Measurements from ENCODE around the gene GLIS1. TPM values are rescaled to one million over a fixed set of nuclear protein-coding genes. Genes with fewer than 3 reads are reported as not detected.
A peak's percentile ranks its signal among the peaks of the same experiment; 100 is the strongest.

GLIS1 gene
- total RNA-seq, 1 experiment from 2014 or later = 0.28 TPM

DNA sequence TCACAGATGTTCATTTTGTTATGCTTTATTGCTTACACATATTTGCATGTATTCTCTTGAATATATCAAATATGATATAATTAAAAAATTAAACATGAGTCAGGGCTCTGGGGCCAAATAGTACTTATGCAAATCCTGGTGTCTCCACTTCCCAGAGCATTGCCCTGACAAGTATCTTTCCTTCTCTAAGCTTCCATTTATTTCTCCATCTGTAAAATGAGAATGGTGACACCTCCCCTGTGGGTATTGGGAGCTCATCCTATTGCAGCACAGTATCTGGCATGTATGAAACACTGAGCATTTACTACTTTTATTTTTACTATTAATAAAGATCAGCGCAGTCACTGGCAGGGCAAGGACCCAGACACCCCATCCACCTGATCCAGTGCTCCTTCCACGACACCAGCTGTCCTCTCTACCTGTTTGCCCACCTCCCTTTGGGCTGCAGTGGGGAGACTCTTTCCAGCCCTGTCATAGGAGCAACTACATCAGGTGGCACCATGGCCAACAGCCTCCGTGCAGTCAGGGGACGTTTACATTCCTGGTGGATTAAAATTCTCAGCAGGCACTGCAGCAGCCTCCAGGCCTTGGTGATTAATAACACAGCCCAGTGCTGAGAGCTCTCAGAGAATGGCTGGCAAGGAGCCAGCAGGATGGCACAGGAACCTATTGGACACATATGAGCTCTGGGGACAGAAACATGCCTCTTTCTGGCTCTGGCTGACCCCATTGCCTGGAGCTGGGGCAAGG lies 166.7 kb downstream of the GLIS1 start:
- Histone ChIP-seq H3T11ph (ENCODE audit: low read length) (no peak overlapping the region), H4K91ac (ENCODE audit: insufficient read length, low read depth, low read length) (no peak overlapping the region), H2AFZ (ENCODE audit: low read length) (no peak overlapping the region), H2BK20ac (ENCODE audit: low read depth, low read length, poor library complexity, severe bottlenecking) (no peak overlapping the region), H2AK5ac (ENCODE audit: insufficient read length, low read length) (no peak overlapping the region), H3K79me1 (ENCODE audit: insufficient read depth, low read depth, low read length, poor library complexity, severe bottlenecking) (no peaks in the 10 kb centered on the region), H3K4me2 (ENCODE audit: insufficient read depth, insufficient read length, low read length) (no peak overlapping the region), H3K9me3 (ENCODE audit: control insufficient read depth, low read depth, low read length) (peaks cover 7% of the 10 kb centered on the region), H2BK12ac (ENCODE audit: insufficient read length, low read depth, low read length) (no peak overlapping the region), H3K27me3 (ENCODE audit: insufficient read depth, low read length) (no peaks in the 10 kb centered on the region), H3K23ac (ENCODE audit: insufficient read length, low read depth, low read length) (no peak overlapping the region), H4K8ac (replicated peaks; ENCODE audit: insufficient read length, low read depth, low read length) (no peak overlapping the region), H2BK5ac (ENCODE audit: insufficient read length, low read length) (no peak overlapping the region), H4K5ac (ENCODE audit: insufficient read length, low read depth, low read length) (no peak overlapping the region), H2BK15ac (ENCODE audit: low read depth, low read length) (no peak overlapping the region), H3K14ac (ENCODE audit: insufficient read depth, low read length) (peak overlapping the region; percentile 32; the same call in 1 of the 2 replicates), H3K18ac (ENCODE audit: insufficient read length, low read depth, low read length) (no peak overlapping the region), H3K27ac (ENCODE audit: insufficient read length, low read depth, low read length) (no peak overlapping the region), H4K20me1 (ENCODE audit: control insufficient read depth, insufficient read depth, insufficient read length) (no peaks in the 10 kb centered on the region), H3K79me2 (ENCODE audit: insufficient read depth, low read length) (no peaks in the 10 kb centered on the region), H3K23me2 (ENCODE audit: insufficient read length, low read depth, low read length, poor library complexity, severe bottlenecking) (no peaks in the 10 kb centered on the region), H3K9ac (ENCODE audit: extremely low read depth, insufficient read length, low read length) (no peak overlapping the region), H3K4ac (ENCODE audit: low read depth, low read length) (no peak overlapping the region), H3K56ac (ENCODE audit: insufficient read length, low read depth, low read length) (no peak overlapping the region), H3K4me1 (ENCODE audit: insufficient read depth, low read length) (no peaks in the 10 kb centered on the region; the same call in 1 of the 2 replicates), H2BK120ac (ENCODE audit: low read depth, low read length, poor library complexity, severe bottlenecking) (no peak overlapping the region)
- H3K9me3 Mint-ChIP-seq = peaks cover 10 to 16% of the 10 kb centered on the region in 2 experiments
- H3K4me1 Mint-ChIP-seq = peaks cover 28 to 33% of the 10 kb centered on the region in 2 experiments
- H3K27ac Mint-ChIP-seq = no peak overlapping the region
- TF ChIP-seq, protein P1, sequence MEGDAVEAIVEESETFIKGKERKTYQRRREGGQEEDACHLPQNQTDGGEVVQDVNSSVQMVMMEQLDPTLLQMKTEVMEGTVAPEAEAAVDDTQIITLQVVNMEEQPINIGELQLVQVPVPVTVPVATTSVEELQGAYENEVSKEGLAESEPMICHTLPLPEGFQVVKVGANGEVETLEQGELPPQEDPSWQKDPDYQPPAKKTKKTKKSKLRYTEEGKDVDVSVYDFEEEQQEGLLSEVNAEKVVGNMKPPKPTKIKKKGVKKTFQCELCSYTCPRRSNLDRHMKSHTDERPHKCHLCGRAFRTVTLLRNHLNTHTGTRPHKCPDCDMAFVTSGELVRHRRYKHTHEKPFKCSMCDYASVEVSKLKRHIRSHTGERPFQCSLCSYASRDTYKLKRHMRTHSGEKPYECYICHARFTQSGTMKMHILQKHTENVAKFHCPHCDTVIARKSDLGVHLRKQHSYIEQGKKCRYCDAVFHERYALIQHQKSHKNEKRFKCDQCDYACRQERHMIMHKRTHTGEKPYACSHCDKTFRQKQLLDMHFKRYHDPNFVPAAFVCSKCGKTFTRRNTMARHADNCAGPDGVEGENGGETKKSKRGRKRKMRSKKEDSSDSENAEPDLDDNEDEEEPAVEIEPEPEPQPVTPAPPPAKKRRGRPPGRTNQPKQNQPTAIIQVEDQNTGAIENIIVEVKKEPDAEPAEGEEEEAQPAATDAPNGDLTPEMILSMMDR (conservative IDR thresholded peaks at IDR 0.05) = no peak
- H3K36me3 Mint-ChIP-seq (ENCODE audit: insufficient read depth in 1 of 3, low read depth in 3 of 3) = peaks cover 1 to 14% (median 7%) of the 10 kb centered on the region in 3 experiments
- no peak for DNase-seq
- H3K27me3 Mint-ChIP-seq (ENCODE audit: low read depth) = peaks cover 6% of the 10 kb centered on the region
- no peak overlapping the region for H3K4me3 Mint-ChIP-seq
- WGBS (ENCODE audit: extremely low coverage, insufficient read length, low lambda C conversion rate) = no CpG with 5 or more reads among the region's 4 CpGs
